Right lobe of liver (tissue), 6 donors: ENCODE measurements around the gene GPR35. TPM values are rescaled to one million over a fixed set of nuclear protein-coding genes. Genes with fewer than 3 reads are reported as not detected.

Experiments
- ATAC-seq, 4 donors: fragments of 200-7000 bp; cut with Tn5 transposase; one replicate each; pipeline ENCODE4 v1.9.1; 2020; ENCODE audit warnings: mild to moderate bottlenecking in 4 of 4, moderate library complexity in 4 of 4
- DNase-seq, 3 donors: peaks; one replicate each; pipeline ENCODE4 v3.0.0-alpha.2; 2020
- H3K27ac ChIP-seq, 3 donors: fragments of 200-600 bp; one replicate each; pipeline ENCODE4 v1.8.0; 2022
- H3K27me3 ChIP-seq, 2 donors: fragments of 200-600 bp; one replicate each; pipeline ENCODE4 v1.8.0; 2022
- H3K36me3 ChIP-seq, 4 donors: fragments of 200-600 bp; sonication (generic) in 1 of 4; one replicate each; pipeline versions ENCODE4 v1.5.1 to v1.8.0; 2017 to 2022; ENCODE audit warnings: control low read depth in 1 of 4
- H3K4me1 ChIP-seq, 4 donors: fragments of 200-600 bp; sonication (generic) in 1 of 4; one replicate each; pipeline versions ENCODE4 v1.5.1 to v1.8.0; 2017 to 2022; ENCODE audit warnings: control low read depth in 1 of 4
- H3K4me3 ChIP-seq, 3 donors: fragments of 200-600 bp; one replicate each; pipeline ENCODE4 v1.8.0; 2022
- H3K9me3 ChIP-seq, 4 donors: fragments of 200-600 bp; sonication (generic) in 1 of 4; one replicate each; pipeline versions ENCODE4 v1.5.1 to v1.8.0; 2017 to 2022; ENCODE audit warnings: control low read depth in 1 of 4
- CTCF ChIP-seq, 4 donors: fragments of 200-600 bp in 3 of 4; fragments of 450-650 bp in 1 of 4; IDR thresholded peaks; one replicate each; pipeline versions ENCODE4 v1.5.1 to v1.8.0; 2016 to 2022; ENCODE audit warnings: antibody characterized with exemption in 4 of 4, mild to moderate bottlenecking in 2 of 4
- POLR2A ChIP-seq: fragments of 450-650 bp; IDR thresholded peaks from one replicate; pipeline ENCODE4 v1.6.1; 2017; ENCODE audit warnings: antibody characterized with exemption, mild to moderate bottlenecking
- WGBS: methylation state at CpG from one replicate; pipeline ENCODE4 v1.1.6; 2018; ENCODE audit warnings: low coverage, low lambda C conversion rate; ENCODE audit not compliant: insufficient coverage; ENCODE audit errors: missing lambda C conversion rate; 5-methylcytosine and 5-hydroxymethylcytosine counted together
- intact Hi-C, 2 donors: fragments of 100-400 bp; cut with DNase I; formaldehyde crosslinking; loops; one replicate each; pipeline versions ENCODE4 v1.11.2 to v1.14.1; 2022
- total RNA-seq, 6 experiments: library from RNA; depleted of rRNA in 2 of 6; stranded (reverse); fragments of >200 nt in 2 of 6; fragmentation: NEBNext Ultra II Directional in 3 of 6; extraction: Animal tissue kit (Norgen Biotek cat#: 25700) in 3 of 6; gene quantifications; one replicate each; pipeline versions ENCODE4 v1.1.0 to v1.2.4, GENCODE V29; 2016 to 2023
- donor health status: DM: no; HTN: yes; CAD: no.
- donor health status: DM: no; HTN: no; CAD: no.
- donor health status: DM: no; HTN: no; CAD: no.
- donor health status: DM: no; HTN: yes; CAD: no.
- donor health status: DM: no; HTN: yes; CAD: no.

The GPR35 gene
- total RNA-seq, 6 experiments from 2014 or later, result 0.11 to 1.2 (median 0.72) TPM

GRCh38 chr2:240603081-240603835 is 22.0 kb upstream of the GPR35 start:
- Histone ChIP-seq H3K4me1 (peaks cover 0 to 9% (median 3%) of the 10 kb centered on the region in 4 donors), H3K9me3 (no peaks in the 10 kb centered on the region), H3K27me3 (no peaks in the 10 kb centered on the region), H3K27ac (no peak overlapping the region), H3K4me3 (no peak overlapping the region), H3K36me3 (peaks cover 0 to 6% (median 0%) of the 10 kb centered on the region in 4 donors)
- ATAC-seq (no peak), DNase-seq (peak in 2 of 3 donors; percentile 42 to 43)
- intact Hi-C loops, result no loop called here
- TF ChIP-seq POLR2A (no peak), CTCF (IDR thresholded peaks at IDR 0.05) (no peak)
- WGBS, result 85% methylated on average over 6 of the region's 22 CpGs

GRCh38 chr2:240603846-240604245 is 21.4 kb upstream of the GPR35 start:
- H3K4me3 ChIP-seq, result no peak overlapping the region
- WGBS, result 94% methylated on average over 6 of the region's 10 CpGs
- no peaks in the 10 kb centered on the region for H3K9me3 ChIP-seq
- TF ChIP-seq POLR2A, result no peak
- TF ChIP-seq CTCF (IDR thresholded peaks at IDR 0.05), result no peak
- ATAC-seq (peak in 1 of 4 donors; percentile 4), DNase-seq (peak in 2 of 3 donors; percentile 45 to 47)
- intact Hi-C loops, result no loop called here
- peaks cover 0 to under 1% (median 0%) of the 10 kb centered on the region in 4 donors for H3K36me3 ChIP-seq
- H3K4me1 ChIP-seq, result peaks cover 0 to 9% (median 3%) of the 10 kb centered on the region in 4 donors
- H3K27me3 ChIP-seq, result no peaks in the 10 kb centered on the region
- no peak overlapping the region for H3K27ac ChIP-seq

GRCh38 chr2:240604291-240604938 is 20.9 kb upstream of the GPR35 start:
- H3K4me1 ChIP-seq, result peaks cover 0 to 9% (median 3%) of the 10 kb centered on the region in 4 donors

More at GRCh38 chr2:240604291-240604938, 20.9 kb upstream of the GPR35 start:
- Histone ChIP-seq H3K9me3 (no peaks in the 10 kb centered on the region), H3K36me3 (no peaks in the 10 kb centered on the region), H3K27ac (peak overlapping the region in 1 of 3 donors; percentile 33), H3K4me3 (no peak overlapping the region), H3K27me3 (no peaks in the 10 kb centered on the region)
- ATAC-seq, result peak; percentile 94 to 97 (median 96)
- WGBS, result 23% methylated on average over 6 of the region's 11 CpGs
- DNase-seq, result peak; percentile 94 to 95 (median 94)
- intact Hi-C loops, result no loop called here
- TF ChIP-seq CTCF (IDR thresholded peaks at IDR 0.05) (peak; percentile 76 to 90 (median 90)), POLR2A (no peak)
